NCI-H187 treated with DMSO at 0.1 percent for 48 hours (cell line): ENCODE results near the gene FCHO2.
"Not testable (repeated sequence)": the region's sequence is repeated elsewhere in the genome, so short reads cannot be mapped to it uniquely, and the experiment has no call there.

Source experiments
- DNase-seq: peaks from one replicate; lab custom pipeline; 2025; lab: John Stamatoyannopoulos, UW

FCHO2 gene

DNA sequence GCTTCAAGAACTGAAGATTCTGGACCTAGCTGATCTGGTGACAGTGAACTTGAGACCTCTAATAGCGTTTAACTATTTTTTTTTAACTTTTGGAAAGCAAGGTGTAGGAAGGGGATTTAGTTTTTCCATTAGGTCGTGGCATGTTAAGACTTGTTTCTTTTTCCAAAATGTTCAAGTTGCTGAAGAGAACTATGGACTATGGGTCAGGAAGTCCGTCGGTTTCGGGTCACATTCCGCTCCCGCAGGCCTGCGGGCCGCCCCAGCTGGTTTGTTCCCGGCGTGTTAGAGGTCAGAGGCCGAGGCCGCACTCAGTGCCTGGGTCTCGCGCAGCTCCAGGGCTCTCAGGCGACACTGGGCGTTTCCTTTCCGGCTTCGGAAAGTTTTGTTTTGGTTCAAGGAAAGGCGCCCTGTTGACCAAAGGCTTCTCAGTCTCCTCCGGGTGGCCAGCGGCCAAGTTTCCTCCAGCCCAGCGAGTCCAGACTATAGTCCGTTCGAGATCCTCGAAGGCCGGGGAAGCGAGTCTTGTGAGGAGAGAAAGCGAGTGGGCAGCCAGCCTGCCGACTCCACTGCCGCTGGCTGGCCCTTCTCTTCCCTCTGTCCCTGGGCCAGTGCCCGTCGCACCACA lies 586 bp upstream of the FCHO2 start:
- DNase-seq: no peak

DNA sequence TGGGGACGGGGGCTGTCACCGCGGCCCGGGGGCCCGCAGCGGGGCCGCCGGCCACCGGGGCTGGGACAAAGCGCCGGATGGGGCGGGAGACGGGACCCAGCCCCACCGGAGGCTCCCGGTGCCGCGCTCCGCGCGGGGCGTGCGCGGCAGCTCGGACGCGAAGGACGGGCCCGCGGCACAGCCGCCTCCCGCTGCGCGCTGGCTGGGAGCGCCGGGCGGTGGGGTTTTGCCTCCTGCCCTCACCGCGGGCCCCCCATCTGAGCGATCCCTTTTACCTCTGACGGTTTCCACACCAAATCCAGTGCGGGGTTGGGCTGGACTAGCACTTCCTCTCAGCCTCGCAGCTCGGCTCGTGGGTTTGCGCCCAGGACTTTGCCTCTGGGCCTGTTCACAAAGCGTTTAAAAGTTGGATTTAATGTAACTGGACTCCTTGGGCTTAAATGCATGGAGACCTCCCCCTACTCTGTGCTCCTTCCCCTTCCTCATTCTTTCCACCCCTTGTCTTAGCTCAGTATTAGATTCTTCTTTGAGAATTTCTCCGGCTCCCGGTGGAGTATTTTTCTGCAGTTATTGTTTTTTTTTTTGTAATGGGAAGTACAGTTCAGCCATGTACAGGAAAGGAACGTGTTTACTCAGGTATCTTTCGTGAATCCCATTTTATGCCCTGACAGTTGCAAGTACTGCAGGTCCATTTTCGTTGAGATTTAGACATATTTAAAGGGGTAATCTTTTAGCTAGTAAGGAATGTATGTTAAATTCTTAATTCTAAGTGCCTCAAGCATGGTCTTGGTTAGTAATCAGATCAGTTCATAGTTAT lies 691 bp downstream of the FCHO2 start:
- no peak for DNase-seq

DNA sequence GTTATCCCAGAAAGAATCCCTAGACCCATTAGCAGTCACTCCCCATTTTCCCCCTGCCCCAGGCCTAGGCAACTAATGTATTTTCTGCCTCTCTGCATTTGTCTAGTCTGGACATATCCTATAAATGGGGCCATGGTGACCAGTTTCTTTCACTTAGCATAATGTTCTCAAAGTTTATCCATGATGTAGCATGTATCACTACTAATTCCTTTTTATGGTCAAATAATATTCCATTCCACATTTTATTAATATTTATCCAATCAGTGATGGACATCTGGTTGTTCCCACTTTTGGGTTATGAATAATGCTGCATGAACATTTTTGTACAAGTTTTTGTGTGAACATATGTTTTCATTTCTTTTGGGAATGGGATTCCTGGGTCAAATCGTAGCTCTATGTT lies 1.5 kb downstream of the FCHO2 start:
- DNase-seq: no peak

DNA sequence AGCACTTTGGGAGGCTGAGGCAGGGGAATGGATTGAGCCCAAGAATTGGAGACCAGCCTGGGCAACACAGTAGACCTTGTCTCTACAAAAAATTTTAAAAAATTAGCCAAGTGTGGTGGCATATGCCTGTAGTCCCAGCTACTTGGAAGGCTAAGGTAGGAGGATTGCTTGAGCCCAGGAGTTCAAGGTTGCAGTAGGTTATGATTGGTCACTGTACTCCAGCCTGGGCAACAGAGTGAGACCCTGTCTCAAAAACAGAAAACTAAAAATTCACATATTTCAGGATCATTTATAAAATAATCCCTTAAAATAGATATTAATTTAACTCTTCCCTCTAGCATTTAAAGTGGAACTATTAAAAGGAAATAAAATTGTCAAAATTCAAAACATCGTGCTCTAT lies 3.4 kb downstream of the FCHO2 start:
- DNase-seq: no peak

DNA sequence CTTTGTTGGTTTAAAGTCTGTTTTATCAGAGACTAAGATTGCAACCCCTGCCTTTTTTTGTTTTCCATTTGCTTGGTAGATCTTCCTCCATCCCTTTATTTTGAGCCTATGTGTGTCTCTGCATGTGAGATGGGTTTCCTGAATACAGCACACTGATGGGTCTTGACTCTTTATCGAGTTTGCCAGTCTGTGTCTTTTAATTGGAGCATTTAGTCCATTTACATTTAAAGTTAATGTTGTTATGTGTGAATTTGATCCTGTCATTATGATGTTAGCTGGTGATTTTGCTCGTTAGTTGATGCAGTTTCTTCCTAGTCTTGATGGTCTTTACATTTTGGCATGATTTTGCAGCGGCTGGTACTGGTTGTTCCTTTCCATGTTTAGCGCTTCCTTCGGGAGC lies 18.6 kb downstream of the FCHO2 start:
- not testable (repeated sequence) for DNase-seq

DNA sequence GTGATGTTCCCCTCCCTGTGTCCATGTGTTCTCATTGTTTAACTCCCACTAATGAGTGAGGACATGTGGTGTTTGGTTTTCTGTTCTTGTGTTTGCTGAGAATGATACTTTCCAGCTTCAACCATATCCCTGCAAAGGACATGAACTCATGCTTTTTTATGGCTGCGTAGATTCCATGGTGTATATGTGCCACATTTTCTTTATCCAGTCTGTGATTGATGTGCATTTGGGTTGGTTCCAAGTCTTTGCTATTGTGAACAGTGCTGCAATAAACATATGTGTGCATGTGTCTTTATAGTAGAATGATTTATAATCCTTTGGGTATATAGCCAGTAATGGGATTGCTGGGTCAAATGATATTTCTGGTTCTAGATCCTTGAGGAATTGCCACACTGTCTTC lies 21.0 kb downstream of the FCHO2 start:
- not testable (repeated sequence) for DNase-seq

DNA sequence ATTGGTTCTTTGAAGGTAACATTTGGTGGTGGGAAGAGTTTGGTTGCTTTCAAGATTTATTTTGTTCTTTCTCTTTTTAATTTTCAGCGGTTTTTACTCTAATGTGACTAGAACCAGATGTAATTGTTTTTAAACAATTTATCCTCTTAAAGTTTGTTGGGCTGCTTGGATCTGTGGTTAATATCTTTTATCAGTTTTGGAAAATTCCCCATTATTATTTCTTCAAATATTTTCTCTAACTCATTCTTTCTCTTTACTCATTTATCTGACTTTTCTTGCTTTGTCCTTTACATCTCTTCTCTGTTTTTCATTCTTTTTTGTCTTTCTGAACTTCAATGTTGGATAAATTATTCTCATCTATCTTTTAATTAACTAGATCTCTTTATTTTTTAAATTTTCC lies 29.9 kb downstream of the FCHO2 start:
- DNase-seq: no peak

DNA sequence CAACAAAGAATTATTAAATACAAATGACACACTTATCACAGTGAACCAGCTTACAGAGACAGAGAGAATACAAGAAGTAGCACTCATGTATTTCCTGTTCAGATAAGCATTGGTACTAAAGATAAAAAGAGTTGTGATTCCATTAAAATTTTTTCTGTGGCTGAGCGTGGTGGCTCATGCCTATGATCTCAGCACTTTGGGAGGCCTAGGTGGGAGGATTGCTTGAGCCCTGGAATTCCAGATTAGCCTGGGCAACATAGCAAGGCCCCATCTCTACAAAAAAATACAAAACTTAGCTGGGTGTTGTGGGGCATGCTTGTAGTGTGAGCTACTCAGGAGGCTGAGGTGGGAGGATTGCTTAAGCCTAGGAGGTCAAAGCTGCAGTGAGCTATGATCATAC lies 32.9 kb downstream of the FCHO2 start:
- DNase-seq: no peak

DNA sequence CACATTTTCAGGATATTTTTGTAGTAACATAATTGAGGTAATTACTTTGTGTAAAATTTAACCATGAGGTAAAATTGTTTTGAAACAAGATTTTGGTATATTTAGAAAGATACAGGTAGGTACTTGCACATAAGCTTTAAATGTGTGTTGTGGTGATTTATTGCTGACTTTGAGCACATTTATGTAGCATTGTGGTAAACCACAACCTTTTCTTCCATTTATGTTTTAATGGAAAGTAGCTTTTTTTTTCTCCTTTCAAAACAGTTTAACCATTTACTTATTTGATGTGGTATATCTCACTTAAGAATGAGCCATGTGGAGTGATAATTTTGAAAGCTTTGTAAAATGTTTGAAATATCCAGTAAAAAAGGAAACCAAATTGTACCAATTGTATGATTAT lies 35.6 kb downstream of the FCHO2 start:
- DNase-seq: no peak

DNA sequence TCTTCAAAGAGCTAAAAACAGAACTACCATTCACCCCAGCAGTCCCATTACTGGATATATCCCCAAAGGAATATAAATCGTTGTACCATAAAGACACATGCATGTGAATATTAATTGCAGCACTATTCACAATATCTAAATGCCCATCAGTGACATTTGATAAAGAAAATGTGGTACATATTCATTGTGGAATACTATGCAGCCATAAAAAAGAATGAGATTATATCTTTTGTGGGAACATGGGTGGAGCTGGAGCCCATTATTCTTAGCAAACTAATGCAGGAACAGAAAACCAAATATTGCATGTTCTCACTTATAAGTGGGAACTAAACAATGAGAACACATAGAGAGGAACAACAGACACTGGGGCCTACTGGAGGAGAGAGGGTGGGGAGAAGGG lies 38.7 kb downstream of the FCHO2 start:
- no peak for DNase-seq

DNA sequence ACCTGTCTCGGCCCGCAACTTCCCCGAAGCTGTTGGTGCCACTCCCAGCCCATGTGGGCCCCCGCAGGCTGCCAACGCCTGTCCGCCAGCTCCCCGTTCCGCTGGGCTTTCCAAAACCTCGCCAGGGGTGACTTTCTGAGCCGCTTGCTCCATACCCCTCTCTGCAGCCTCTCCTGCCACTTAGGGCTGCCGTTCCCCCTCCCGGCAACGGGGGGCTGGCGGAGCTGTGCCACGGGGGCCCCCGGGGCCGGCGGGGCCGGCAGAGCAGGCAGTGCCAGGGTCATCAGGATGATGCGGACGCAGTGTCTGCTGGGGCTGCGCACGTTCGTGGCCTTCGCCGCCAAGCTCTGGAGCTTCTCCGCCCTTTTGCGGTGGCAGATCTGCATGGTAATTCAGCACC lies 40.8 kb downstream of the FCHO2 start:
- no peak for DNase-seq

DNA sequence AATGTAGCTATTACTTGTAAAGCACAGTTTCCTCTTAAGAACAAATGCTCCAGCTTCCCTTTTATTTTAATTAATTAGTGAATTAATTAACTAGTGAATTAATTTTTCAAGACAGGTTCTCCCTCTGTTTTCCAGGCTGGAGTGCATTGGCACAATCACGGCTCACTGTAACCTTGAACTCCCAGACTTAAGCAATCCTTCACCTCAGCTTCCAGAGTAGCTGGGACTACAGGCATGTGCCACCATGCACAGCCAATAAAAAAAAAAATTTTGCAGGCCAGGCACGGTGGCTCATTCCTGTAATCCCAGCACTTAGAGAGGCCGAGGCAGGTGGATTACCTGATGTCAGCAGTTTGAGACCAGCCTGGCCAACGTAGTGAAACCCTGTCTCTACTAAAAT lies 44.1 kb downstream of the FCHO2 start:
- no peak for DNase-seq

DNA sequence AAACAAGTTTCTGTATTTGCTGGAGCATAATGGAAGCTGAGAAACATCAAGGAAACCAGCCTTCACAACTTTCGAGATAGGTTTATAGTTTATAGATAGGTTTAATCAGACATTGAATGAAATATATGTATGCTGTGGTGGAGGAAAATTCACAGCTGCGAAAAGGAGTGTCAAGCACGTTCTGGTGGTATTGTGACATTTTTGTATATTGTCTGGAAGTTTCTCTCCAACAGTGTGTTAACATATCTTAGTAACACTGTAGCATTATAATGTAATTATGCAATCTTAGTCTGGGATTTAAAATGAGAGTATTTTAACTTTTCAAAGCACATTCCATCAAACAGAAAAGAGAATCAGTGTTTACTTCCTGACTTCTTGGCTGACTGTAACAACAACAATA lies 50.0 kb downstream of the FCHO2 start:
- DNase-seq: no peak

DNA sequence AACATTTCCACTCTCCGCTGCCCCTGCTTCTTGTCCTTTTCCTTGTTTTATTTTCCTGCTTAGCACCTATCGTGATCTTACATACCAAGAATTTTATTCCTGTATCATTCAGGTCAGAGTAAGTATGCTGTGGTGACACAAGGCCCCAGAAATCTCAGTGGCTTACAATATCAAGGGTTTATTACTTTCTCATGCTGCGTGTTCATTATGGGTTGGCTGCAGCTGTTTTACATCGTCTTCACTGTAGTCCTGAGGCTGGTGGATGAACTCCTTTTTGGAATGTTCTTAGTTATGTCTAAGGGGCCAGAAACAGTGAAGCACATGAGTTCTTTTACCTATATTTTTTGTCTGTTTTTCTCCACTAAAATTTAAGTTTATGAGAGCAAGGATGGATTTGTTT lies 51.2 kb downstream of the FCHO2 start:
- DNase-seq: no peak

DNA sequence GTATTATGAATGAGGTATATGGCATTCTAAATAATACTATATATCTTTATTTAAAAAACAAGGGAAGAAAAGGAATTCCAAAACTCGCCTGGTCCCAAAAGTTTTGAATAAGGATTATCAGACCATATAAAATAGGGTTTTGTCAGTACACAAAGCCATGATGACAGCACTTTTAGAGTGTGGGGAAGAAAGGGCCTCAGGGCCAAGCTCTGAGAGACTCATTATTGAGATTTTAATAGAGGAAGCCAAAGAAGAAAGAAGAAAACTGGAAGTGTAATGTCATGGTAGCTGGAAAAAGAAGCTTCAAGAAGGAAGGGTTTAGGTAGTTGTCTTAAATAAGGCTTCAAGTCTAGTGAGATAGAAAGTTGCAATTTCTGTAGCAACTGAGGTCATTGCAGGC lies 53.0 kb downstream of the FCHO2 start:
- DNase-seq: no peak

DNA sequence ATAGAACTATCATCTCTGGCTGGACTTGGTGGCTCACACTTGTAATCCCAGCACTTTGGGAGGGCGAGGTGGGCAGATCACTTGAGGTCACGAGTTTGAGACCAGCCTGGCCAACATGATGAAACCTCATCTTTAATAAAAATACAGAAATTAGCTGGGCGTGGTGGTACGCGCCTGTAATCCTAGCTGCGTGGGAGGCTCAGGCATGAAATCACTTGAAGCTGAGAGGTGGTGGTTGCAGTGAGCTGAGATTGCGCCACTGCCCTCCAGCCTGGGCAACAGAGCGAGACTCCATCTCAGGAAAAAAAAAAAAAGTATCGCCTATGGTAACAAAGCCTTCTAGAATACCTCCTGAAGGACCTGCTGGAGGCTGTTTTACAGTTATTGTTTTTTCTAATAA lies 55.8 kb downstream of the FCHO2 start:
- not testable (repeated sequence) for DNase-seq

DNA sequence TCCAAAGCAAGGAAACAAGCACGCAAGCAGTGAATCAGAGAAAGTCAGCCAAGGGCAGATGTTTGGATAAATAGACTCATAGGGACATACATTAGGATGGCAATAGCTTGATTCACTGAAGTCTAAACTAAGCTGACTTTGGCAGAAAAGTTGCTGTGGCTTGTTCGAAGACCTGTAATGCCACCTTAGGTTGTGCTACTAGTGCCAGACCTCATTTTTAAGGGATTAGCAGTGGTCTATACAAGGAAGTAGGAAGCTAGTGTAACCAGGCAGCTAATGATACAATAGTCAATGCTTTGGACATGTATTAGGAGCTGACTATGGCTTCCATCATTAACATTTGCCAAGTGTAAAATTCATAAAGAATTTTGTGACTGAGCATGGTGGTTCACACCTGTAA lies 63.1 kb downstream of the FCHO2 start:
- no peak for DNase-seq

DNA sequence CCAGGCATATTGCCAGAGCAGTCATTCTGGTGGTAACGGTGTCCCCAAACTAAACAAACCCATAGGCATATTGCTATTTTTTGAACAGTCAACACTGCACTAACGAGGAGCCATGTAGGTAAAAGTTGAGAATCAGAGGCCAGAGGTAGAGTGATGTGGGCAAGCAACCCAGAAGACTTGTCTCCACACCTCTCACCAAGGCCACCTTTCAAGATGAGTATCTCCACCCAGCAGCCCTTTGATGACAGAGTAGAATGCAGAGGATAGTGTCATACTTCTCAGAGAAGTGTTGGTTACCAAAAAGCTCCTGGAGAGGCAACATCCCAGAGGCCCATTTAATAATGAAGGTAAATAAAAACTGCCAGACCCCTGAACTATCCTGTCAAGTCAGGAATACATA lies 63.9 kb downstream of the FCHO2 start:
- DNase-seq: no peak

DNA sequence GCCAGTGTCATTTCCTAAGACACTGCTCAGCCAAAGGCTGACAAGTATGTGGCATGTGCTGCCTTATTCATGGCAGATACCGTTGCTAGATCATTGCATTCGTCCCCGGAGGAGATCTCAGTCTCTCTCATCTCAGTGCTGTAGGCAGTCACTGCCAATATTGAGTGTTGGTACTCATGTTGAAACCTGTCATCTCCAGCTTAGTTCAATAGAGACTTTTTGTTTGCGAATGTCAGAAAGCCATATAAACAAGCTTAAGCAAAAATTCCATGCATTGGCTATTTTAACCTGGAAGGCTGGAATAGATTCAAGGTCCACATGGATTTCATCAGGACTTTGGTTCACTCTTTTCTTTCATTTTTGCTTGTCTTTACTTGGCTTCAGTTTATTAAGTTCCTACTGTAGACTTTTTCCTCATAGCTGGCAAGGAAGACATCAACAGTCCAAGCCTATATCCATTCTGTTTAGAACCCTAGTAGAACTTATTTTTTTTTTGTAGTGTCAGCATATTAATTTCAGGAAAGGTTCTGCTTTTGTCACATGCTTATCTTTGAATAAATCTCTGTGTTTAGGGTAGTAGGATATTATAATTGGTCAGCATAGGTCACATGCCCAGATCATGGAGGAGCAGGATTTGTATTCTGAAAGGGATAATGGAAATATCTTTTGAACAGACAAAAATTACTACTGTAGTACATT lies 66.8 kb downstream of the FCHO2 start:
- DNase-seq: no peak

DNA sequence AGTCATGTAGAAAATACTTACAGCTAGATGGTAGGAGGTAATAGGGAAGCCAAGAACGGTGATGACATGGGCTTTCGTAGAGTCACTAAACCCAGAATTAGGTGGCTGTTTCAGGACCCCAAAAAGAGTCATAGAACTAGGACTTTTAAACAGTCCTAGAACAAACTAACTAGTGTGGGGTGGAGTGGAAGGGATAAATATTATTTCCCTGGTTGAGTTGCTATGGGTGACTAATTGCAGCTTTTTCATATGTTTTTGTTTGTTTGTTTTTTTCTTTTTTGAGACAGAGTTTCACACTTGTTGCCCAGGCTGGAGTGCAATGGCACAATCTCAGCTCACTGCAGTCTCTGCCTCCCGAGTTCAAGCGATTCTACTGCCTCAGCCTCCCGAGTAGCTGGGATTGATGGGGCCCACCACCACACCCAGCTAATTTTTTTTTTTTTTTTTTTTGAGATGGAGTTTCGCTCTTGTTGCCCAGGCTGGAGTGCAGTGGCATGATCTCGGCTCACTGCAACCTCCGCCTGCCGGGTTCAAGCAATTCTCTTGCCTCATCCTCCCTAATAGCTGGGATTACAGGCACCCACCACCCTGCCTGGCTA lies 69.2 kb downstream of the FCHO2 start:
- not testable (repeated sequence) for DNase-seq

DNA sequence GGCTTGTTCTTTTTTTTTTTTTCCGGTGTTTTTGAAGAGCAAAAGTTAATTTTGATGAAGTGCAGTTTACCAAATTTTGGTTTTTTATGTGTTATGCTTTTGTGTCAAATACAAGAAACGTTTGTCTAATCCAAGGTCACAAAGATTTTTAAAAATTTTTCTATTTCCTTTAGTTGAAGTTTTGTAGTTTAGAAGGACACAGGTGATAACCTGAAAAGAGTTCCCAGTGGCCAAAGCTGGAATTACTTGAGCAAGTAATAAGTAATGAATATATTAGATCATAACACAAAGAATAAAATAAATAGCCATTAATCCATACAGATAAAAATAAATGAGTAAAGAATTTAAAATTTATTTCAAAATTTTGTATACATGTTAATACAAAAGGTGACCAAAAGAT lies 71.5 kb downstream of the FCHO2 start:
- no peak for DNase-seq

DNA sequence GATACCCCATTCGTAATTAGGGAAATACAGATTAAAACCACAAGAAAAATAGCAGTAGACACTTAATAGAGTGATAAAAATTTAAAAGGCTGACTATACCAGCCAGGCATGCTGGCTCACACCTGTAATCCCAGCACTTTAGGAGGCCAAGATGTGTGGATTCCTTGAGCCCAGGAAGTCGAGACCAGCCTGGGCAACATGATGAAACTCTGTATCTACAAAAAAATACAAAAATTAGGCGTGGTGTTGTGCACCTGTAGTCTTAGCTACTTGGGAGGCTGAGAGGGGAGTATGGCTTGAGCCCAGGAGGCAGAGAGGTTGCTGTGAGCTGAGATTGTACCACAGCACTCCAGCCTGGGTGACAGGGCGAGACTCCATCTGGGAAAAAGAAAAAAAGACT lies 72.0 kb downstream of the FCHO2 start:
- no peak for DNase-seq
